Stimulated activated CD4-positive, alpha-beta T cell treated with anti-CD3 and anti-CD28 coated beads, Interleukin-4, amount 100 ng/mL, for 4 hours (primary cell): ENCODE data around the gene ASB15.

ENCODE experiments used
- DNase-seq, 2 experiments: peaks; one replicate each; pipeline ENCODE4 v3.0.0-alpha.2; 2020

Gene ASB15

DNA sequence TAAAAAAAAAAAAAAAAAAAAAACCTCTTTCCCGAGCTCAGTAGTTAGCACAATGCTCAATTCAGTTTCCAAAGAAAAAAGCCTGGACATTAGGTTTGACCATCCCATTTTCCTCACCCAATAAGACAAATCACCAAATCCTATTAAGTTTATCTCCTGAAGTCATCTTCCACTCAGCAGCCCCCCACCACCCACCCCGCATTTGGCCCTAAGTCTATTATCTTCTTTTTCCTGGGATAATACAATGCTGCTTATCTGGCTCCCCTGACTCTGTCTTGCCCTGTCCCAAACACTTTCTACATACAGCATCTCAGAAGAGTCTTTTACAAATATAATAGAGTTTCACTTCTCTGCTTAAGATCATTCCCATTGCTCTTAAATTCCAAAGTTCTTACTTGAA, 36.3 kb downstream of the ASB15 start:
- no peak for DNase-seq

DNA sequence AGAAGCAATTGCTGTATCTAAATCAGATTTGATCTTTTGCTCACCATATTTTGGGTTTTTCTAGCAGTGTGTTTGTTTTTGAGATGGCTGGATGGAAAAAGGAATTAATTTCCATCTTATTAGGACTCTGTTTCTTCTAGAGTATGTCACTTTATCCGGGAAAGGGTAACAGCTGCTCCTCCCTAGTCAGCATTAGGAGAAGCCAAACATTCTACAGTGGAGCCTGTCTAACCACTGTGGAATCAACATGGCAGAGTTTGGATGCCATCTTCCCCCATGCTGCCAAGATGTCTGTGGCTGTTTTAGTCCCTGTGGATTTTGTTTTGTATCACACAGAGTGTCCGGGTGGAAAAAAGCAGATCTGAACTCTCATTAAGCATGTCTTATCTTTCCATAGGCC, 38.0 kb downstream of the ASB15 start:
- no peak for DNase-seq

DNA sequence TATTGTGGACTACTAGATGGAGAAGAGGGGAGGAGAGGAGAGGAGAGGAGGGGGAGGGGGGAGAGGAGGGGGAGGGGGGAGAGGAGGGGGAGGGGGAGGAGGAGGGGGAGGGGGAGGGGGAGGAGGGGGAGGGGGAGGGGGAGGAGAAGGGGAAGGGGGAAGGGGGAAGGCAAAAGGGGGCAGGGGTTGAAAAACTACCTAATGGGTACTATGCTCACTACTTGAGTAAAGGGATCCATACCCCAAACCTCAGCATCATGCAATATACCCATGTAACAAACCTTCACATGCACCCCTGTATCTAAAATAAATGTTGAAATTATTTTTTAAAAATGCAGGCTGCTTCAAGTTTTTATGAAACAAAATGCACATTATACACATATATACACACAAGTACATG, 39.0 kb downstream of the ASB15 start:
- DNase-seq: no peak

DNA sequence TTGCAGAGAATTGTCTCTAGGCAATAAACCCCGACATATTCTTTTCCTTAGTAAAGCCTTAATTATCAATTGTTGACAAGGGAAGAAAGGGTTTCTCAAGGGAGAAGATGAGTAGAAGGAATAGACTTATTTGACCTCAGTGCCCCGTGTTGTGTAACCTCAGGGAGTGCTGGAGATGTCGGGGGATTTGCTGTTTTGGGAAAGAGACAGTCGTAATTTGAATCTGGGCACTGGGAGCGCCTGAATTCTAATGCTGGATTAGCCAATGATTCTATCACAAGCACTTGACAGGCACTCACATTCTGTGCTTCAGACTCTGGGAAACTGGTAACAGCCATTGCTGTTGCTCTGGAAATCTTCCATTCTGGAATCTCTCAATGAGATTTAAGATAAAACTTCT, 40.3 kb downstream of the ASB15 start:
- no peak for DNase-seq

DNA sequence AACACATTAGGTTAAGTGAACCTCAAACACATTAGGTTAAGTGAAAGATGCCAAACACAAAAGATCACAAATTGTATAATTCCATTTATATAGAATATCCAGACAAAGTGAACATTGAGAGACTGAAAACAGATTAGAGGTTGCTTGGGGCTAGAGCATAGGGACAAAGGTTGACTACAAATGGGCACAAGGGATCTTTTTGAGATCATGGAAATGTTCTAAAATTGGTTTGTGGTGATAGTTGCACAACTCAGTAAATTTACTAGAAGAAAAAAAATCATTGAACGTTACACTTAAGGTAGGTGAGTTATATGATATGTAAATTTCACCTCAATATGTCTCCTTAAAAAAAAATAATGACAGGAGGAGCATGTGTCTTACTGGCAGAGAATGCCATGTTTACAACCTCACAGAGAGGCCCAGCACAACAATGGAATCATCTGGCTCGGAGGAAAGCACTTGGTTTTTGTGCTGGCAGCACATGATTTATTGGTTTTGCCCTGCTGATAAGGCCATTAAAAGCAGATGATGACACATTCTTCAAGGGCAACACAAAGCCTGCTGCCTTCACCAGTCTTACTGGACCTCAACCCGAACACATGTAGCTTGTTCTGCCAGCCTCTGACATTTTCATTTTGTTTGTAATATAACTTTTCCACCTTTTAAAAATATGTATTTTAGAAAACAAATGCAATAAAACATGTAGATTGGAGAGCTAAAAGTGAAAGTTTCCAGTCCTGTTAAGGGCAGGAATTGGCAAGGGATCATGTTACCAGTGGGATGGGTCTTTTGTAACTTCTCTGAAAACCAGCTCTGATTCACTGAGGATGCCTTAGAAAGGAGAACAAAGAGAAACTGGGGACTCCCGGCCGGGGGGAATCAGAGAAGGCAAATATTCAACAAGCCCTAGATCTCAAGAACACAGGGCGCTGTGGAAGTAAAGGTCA, 42.1 kb downstream of the ASB15 start:
- no peak for DNase-seq

DNA sequence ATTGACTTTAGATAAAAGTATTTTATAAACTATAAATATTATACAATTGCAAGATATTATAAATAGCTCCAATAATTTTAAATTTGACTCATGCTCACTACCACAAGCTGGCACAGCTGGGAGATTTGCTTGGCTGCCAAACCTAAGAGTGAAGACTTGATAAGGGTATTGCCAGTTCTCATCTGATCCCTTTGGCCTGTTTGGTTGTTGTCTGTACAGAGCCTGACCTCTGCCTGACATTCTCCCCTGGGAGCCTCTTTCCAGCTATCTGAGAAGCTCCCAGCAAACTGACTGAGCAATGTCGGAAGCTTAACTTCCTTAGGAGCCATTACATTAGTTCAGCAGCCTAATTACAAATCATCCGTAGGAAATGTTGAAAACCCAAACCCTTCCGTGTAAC, 43.9 kb downstream of the ASB15 start:
- DNase-seq: no peak

DNA sequence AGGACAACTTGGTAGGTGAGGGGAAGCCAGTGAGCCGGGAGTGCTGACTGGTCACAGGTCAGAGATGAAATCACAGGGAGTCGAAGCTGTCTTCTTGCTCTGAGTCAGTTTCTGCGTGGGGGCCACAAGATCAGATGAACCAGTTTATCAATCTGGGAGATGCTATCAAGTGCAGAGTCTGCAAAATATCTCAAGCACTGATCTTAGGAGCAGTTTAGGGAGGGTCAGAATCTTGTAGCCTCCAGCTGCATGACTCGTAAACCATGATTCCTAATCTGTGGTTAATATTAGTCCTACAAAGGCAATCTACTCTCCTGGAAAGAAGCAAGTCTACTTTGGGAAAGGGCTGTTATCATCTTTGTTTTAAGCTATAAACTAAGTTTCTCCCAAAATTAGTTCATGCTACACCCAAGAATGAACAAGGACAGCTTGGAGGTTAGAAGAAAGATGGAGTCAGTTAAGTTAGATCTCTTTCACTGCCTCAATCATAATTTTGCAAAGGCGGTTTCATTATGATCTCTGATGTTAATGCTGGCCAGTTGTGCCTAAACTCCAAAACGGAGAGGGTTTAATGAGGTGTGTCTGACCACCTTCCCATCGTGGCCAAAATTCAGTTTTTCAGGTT, 45.6 kb downstream of the ASB15 start:
- DNase-seq: no peak

DNA sequence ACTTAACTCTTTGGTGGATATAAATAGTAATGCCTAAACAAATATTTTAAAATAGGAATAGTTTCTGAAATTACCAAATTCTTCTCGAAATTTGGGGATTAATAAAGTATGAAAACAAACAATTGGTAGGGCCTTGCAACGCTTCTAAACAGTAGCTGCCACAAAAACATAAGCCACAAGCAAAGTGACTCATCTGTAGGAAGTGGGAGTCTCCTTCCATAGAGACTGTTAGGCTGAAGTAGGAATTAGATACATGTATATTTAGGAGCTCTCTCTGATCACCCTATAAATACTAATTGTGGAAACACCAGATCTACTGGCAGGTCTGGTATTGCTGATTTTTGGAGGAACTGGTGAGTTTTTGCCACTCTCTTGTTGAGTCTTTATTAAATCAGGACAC, 48.3 kb downstream of the ASB15 start:
- DNase-seq: no peak

DNA sequence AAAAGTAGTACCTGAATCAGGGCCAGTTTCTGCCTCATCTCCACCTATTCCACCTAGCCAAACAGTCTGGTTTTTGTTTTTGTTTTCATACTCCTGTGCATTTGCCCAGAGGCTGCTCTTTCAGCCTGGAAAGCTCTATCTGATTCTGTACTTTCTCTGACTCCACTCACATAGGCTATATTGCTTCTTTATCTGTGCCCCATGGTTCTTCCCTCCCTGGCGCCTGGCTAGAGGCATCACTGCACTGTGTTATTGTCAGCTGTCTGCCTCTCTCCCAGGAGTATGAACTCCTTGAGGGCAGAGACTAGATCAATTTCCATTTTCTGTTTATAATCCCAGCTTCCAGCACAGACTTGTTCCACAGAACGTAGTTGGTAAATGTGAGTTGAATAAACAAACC, 49.0 kb downstream of the ASB15 start:
- no peak for DNase-seq

DNA sequence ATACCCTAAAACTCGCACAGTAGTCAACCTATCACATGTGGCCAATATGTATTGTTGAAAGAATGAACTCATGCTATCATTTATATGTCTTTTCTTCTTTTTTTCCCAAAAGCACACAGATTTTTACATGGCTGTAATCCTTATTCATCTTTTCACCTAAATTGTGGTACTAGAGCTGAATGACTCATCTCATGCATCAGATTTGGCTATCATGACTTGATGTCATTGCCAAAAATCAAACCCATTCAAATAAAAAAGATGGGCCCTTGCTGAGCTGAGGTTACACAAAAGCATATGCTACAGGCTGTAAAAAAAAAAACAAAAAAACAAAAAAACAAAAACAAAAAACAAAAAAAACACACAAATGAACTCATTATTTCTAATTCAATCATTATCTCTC, 50.8 kb downstream of the ASB15 start:
- no peak for DNase-seq

DNA sequence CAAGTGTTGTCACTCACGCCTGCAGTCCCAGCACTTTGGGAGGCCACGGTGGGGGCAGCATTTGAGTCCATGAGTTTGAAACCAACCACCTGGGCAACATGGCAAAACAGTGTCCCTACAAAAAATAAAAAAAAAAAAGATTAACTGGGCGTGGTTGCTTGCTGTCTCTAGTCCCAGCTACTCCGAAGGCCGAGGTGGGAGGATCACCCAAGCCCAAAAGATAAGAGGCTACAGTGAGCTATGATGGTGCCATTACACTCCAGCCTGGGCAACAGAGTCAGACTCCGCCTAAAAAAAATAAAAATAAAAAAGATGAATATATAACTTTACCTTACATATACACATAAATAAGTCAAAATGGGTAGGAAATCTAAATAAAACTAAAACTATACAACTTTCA, 51.5 kb downstream of the ASB15 start:
- no peak for DNase-seq

DNA sequence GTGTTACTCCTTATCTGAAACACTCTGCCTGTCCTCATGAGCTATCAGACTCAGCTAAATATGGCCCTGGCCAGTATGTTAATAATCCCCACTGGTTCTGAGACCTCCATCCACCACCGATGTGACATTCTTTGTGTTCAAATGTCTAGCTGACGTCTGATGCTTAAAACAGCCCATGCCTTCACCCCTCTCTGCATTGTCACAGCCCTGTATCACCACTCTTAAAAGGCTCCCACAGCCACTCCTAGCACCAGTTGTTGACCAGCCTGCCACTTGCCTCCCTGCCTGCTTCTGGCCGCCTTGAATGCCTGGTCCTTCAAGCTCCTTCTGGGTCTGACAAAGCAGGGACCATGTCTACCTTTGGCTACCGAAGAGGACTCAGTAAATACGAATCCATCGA, 54.0 kb downstream of the ASB15 start, which contains the start of gene LMOD2:
TSS of gene LMOD2 (plus strand) at position 253 of the 400 bp plus-strand sequence. CDS start at position 351, 98 bp downstream.
- no peak for DNase-seq

DNA sequence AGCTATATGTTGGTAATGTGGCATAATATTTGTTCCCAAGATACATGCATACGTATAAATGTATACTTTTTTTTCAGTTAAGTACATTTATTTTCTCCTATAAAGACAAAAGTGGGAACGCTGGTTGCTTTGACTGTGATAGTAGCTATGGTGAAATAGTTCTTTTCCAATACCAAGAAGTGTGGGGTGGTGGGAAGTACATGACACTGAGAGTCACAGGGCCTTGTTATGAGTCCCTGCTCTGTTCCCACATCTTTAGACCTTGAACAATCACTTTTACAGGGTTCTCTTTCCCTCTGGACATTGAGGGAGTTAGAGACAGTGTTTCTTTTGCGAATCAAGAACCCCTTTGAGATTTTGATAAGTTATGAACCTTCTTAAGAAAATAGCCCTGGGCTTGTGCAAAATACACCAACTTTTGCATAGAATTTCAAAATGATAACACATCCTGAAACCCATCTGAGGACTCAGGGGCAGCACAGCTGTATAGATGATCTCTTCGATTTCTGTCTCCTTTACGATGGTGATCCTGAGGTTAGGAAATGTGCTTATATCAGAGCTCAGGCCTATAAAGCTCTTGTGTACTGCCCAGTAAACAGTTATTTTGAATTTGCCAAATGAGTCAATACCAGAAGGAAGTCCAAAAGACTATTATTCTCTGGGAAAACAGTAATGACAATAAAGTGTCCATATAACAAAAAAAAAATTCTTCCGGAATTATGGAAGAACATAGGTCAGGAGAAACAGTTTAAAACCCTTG, 55.1 kb downstream of the ASB15 start:
- no peak for DNase-seq

DNA sequence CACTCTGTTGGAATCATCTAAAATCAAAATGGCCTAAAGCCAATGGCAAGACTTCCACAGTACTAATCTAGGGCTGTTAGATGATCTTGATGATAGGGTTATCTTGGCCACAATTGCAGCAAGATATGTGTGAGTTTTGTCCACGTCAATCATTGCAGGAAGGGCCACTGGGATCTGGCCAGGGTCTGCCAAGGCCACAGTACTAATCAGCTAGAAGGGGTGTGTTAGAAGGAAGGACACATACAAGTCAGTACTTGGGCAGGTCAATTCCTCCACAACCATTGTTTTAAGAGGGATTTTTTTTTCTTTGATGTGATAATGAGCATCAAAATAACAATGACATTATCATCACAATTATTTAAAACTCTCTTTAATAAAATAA, 55.7 kb downstream of the ASB15 start:
- no peak for DNase-seq

DNA sequence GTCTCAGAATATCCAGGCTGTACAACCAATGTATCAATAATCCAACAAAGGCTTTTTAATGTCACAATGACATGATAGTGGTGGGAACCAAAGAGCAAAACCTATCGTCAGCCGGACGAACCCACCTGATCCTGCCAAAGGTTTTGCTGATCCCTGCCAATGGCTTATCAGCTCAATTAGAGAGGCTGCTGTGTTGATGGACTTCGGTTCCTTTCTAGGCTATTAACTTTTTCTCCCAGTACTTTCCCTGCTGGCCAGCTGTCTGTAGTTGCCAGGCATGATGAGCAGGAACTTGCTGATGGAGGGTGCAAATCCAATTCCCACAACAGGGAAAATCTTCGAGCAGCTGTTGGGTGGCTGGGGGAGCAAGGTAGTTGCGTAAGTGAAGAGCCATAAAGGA, 56.4 kb downstream of the ASB15 start:
- no peak for DNase-seq

DNA sequence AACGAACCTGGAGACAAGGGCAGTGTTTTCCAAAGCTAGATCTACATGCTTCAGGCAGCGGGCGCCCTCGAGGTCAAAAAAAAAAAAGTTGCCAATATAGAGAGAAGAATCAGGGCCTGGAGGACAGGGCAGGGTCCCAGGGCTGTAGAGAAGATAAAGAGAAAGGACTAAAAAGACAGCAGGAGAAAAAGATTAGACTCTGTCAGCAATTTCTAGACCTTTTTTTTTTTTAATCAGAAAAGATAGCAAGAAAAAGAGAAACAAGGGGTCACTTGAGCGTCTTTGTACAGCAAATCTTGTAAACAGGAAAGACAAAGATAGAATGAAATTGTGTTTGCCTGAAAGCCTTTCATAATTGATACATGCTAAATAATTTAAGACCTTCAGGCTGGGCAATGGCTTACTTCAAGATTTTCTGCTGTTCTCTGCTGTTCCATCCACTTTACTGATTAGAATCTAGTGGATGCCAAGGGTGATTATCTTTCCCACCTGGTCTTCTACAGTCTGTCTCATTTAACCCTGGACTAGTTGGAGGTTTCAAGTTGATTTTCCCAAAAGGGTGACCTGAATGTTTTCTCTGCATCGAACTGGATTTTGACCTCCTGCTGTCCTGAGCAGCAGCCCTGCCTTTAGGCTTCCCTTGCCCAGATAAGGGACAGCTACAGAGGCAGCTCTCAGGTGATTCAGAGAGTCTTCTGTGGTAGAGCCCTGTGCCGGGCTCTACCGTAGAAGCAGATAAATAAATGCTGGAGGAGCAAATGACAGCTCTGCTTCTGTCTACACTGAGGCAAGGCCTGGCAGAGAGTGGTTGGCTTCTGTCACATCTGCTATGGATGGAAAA, 59.1 kb downstream of the ASB15 start:
- no peak for DNase-seq

DNA sequence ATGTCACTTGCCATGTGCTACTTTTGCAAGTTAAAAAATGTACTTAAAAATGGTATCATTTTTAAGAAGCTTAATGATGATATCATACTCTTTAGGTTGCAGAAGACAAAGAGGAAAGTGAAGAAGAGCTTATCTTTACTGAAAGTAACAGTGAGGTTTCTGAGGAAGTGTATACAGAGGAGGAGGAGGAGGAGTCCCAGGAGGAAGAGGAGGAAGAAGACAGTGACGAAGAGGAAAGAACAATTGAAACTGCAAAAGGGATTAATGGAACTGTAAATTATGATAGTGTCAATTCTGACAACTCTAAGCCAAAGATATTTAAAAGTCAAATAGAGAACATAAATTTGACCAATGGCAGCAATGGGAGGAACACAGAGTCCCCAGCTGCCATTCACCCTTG, 60.1 kb downstream of the ASB15 start:
- no peak for DNase-seq

DNA sequence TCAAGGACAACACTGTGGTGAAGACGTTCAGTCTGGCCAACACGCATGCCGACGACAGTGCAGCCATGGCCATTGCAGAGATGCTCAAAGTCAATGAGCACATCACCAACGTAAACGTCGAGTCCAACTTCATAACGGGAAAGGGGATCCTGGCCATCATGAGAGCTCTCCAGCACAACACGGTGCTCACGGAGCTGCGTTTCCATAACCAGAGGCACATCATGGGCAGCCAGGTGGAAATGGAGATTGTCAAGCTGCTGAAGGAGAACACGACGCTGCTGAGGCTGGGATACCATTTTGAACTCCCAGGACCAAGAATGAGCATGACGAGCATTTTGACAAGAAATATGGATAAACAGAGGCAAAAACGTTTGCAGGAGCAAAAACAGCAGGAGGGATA, 60.7 kb downstream of the ASB15 start:
- DNase-seq: no peak

DNA sequence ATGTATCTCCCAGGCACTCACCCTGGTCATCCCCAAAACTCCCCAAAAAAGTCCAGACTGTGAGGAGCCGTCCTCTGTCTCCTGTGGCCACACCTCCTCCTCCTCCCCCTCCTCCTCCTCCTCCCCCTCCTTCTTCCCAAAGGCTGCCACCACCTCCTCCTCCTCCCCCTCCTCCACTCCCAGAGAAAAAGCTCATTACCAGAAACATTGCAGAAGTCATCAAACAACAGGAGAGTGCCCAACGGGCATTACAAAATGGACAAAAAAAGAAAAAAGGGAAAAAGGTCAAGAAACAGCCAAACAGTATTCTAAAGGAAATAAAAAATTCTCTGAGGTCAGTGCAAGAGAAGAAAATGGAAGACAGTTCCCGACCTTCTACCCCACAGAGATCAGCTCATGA, 61.1 kb downstream of the ASB15 start:
- no peak for DNase-seq

DNA sequence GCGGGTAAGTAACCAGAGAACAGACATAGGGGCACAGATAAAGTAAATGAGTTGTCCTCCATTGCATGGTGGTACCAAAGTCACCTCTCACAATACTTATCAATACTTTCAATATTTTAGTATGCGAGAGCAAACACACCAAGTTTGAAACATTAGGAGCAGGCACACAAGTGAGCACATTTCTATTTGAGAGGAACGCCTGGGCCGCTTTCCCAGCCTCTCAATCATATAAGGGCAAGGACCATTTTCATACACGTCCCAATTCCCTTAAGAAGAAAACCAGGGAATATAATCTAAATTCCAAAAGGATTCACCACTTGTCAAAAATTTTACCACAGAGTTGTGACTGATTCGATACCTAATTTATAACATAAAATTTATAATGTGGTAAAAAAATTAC, 61.6 kb downstream of the ASB15 start:
- no peak for DNase-seq

DNA sequence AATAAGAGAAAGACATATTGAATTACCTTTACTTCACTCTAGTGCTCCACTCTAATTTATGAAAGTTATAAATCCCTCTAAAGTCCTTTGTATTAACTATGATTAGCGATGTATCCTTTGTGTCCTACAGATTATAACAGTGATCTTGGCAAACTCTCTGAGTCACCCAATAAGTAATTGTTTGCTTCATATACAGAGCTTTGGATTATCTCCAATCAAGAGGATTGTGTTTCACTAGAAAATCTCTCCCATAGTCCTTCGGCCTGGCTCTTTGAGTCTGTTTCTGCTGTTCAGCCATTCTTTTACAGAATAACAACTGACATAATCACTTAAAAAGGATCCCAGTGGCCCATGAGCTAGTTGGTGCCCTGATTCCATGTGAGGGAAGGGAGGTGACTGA, 63.5 kb downstream of the ASB15 start:
- no peak for DNase-seq

DNA sequence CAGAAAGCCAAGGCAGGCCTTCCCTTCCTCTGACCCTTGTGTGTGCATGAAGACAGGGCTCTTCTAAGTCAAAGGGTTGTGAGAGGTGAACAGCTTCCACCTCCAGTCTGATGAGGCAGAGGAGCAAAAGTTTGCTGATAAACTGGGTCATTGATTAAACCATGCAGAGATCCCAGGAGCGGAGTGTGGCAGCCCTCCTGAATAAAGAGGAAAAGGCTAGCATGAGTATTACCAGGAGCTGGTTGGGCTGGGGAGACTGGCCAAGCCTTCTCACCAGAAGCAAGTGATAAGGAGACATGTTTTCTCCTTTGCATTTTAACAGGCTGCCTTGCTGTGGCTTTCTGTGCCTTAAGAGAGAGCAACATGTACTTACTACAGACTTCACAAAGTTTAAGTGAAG, 64.3 kb downstream of the ASB15 start:
- no peak for DNase-seq

DNA sequence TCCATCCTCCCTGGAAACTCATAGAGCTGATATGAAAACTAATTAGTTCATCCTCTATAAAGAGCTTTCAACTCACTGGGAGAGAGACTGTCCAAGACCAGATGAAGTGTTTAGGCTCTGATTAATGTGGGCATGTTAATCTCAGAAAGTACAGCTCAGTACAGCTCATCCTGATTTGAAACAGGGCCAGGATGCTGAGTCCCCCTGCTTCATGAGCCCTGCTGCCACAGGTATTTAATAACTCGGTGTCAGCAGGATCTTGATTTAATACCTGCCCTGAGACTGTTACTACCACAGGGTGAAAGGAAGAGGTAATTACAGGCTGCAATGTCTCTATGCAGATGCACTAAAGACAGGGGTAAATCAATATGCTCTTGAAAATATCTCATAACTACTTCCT, 64.9 kb downstream of the ASB15 start:
- no peak for DNase-seq
